K562 (cell line): ENCODE results near the gene SPRY4. TPM values are rescaled to one million over a fixed set of nuclear protein-coding genes. Genes with fewer than 3 reads are reported as not detected.

ENCODE experiments used
- ATAC-seq: fragments of 200-7000 bp; cut with Tn5 transposase; 3 replicates; pipeline ENCODE4 v1.9.1; 2020; ENCODE audit warnings: moderate library complexity
- BruUV-seq: library from RNA; stranded (reverse); fragments of 400-500 nt; replicated peaks from 2 replicates; lab custom pipeline; 2021; lab: Mats Ljungman, UMichigan
- CTCF ChIA-PET: fragments of 300-600 bp; formaldehyde crosslinking; extraction: SDS; loops from one replicate; lab custom pipeline; 2021; ENCODE audit warnings: low intra/inter-chr PET ratio; lab: Yijun Ruan, JAX
- POLR2A ChIA-PET: fragments of 300-600, 350-650 bp; sonication (Branson Sonifier 250); formaldehyde crosslinking; extraction: SDS; loops from one replicate; lab custom pipeline; 2021; ENCODE audit warnings: antibody characterized with exemption, inconsistent platforms; lab: Yijun Ruan, JAX
- DNase-seq, 4 experiments: peaks; one replicate each; pipeline versions ENCODE4 v3.0.0 to v3.0.0-alpha.2; 2011 to 2018; ENCODE audit warnings: low spot score in 3 of 4, mixed read lengths in 3 of 4; ENCODE audit errors: extremely low read depth in 1 of 4
- FAIRE-seq: peaks from 2 replicates; lab custom pipeline; 2011; peaks lifted over from hg19 to GRCh38; lab: Jason Lieb, UNC
- H2AFZ ChIP-seq: 2 replicates; pipeline ENCODE4 v1.6.0; 2011; ENCODE audit warnings: low read depth, low read length, control low read depth, inconsistent platforms
- H3K27ac ChIP-seq: fragments of 200-600 bp; 3 replicates; pipeline ENCODE4 v1.8.0; 2011; ENCODE audit warnings: low read depth, mild to moderate bottlenecking, control low read depth, inconsistent platforms, low read length, moderate library complexity, mixed read lengths; ENCODE audit errors: extremely low read depth
- H3K27me3 ChIP-seq, 2 experiments: fragments of 300-600 bp in 1 of 2; 2 replicates in 1 of 2; 3 replicates in 1 of 2; pipeline versions ENCODE4 v1.6.0 to v1.8.0; 2011; ENCODE audit warnings: inconsistent platforms in 2 of 2, low read length in 2 of 2, mild to moderate bottlenecking in 1 of 2, mixed read lengths in 1 of 2, moderate library complexity in 1 of 2; ENCODE audit not compliant: control insufficient read depth in 2 of 2, insufficient read depth in 2 of 2
- H3K36me3 ChIP-seq: fragments of 300-600 bp; 3 replicates; pipeline ENCODE4 v1.8.0; 2011; ENCODE audit warnings: mild to moderate bottlenecking, low read length, inconsistent platforms; ENCODE audit not compliant: control insufficient read depth, insufficient read depth
- H3K4me1 ChIP-seq, 2 experiments: fragments of 200-600 bp in 1 of 2; replicated peaks in 1 of 2; 2 replicates in 1 of 2; 3 replicates in 1 of 2; pipeline versions ENCODE4 v1.5.1 to v1.8.0; 2011; ENCODE audit warnings: inconsistent platforms in 2 of 2, low read length in 2 of 2, mild to moderate bottlenecking in 1 of 2, mixed read lengths in 1 of 2, moderate library complexity in 1 of 2; ENCODE audit not compliant: control insufficient read depth in 2 of 2, insufficient read depth in 2 of 2
- H3K4me2 ChIP-seq: 2 replicates; pipeline ENCODE4 v1.6.1; 2011; ENCODE audit warnings: low read length, control low read depth, inconsistent platforms, mixed read lengths; ENCODE audit not compliant: insufficient read depth
- H3K4me3 ChIP-seq: fragments of 200-600 bp; sonication (generic), shearing (Covaris generic); 2 replicates; pipeline ENCODE4 v1.5.1; 2016; ENCODE audit warnings: control low read depth, inconsistent platforms
- H3K79me2 ChIP-seq: fragments of 200-600 bp; 3 replicates; pipeline ENCODE4 v1.8.0; 2011; ENCODE audit warnings: low read length, inconsistent platforms; ENCODE audit not compliant: control insufficient read depth, insufficient read depth
- H3K9ac ChIP-seq, 2 experiments: 2 replicates each; pipeline versions ENCODE4 v1.6.0 to v1.6.1; 2011; ENCODE audit warnings: low read depth in 2 of 2, low read length in 2 of 2, control low read depth in 1 of 2, inconsistent platforms in 1 of 2, mild to moderate bottlenecking in 1 of 2, mixed read lengths in 1 of 2; ENCODE audit not compliant: insufficient read depth in 1 of 2
- H3K9me1 ChIP-seq: one replicate; pipeline ENCODE4 v1.6.0; 2011; ENCODE audit warnings: inconsistent platforms, mild to moderate bottlenecking, low read length, moderate library complexity; ENCODE audit not compliant: control insufficient read depth, insufficient read depth
- H3K9me3 ChIP-seq: replicated peaks from 2 replicates; pipeline ENCODE4 v1.5.1; 2011; ENCODE audit warnings: low read depth, low read length, inconsistent platforms; ENCODE audit not compliant: control insufficient read depth, insufficient read depth
- H4K20me1 ChIP-seq: replicated peaks from 2 replicates; pipeline ENCODE4 v1.6.1; 2011; ENCODE audit warnings: low read length, inconsistent platforms, mixed read lengths; ENCODE audit not compliant: control insufficient read depth, insufficient read depth
- ESRRB ChIP-seq: fragments of 250-450 bp; sonication (Bioruptor Pico); IDR thresholded peaks from 2 replicates; pipeline ENCODE4 v1.5.0; 2020; ENCODE audit warnings: mild to moderate bottlenecking, moderate library complexity, borderline replicate concordance
- NFIC ChIP-seq: fragments of 450-650 bp; IDR thresholded peaks from 2 replicates; pipeline ENCODE4 v1.6.1; 2017; ENCODE audit warnings: mild to moderate bottlenecking, inconsistent platforms
- ZC3H8 ChIP-seq: fragments of 450-650 bp; IDR thresholded peaks from 2 replicates; pipeline ENCODE4 v1.6.1; 2017
- WGBS: fragments of 100-300 bp; shearing (Covaris generic); methylation state at CpG from one replicate; pipeline ENCODE4 v1.1.6; 2016; ENCODE audit warnings: low coverage, mixed read lengths; ENCODE audit not compliant: insufficient coverage; ENCODE audit errors: missing lambda C conversion rate; 5-methylcytosine and 5-hydroxymethylcytosine counted together
- in situ Hi-C: fragments of 300-500 bp; cut with MboI; formaldehyde crosslinking; loops from 4 replicates; pipeline ENCODE4 v1.15.0; 2018; ENCODE audit warnings: inconsistent platforms, mixed read lengths
- intact Hi-C: fragments of 100-400 bp; cut with micrococcal nuclease; formaldehyde crosslinking; loops from 2 replicates; pipeline ENCODE4 v1.14.2; 2022
- polyA plus RNA-seq, 8 experiments: library from polyadenylated mRNA; depleted of rRNA in 4 of 8; stranded (reverse) in 5 of 8; unstranded in 3 of 8; fragments of >200 nt; fragmentation: Nextera tagmentation in 2 of 8; fragmentation: Illumina TruSeq in 1 of 8; extraction: Ambion mirVana in 2 of 8; extraction: Trizol in 1 of 8; gene quantifications; 2 replicates each; pipeline versions ENCODE4 v1.2.1 to v1.2.3, GENCODE V29; 2011 to 2014; ENCODE audit warnings: inconsistent platforms in 1 of 8, missing spikeins in 1 of 8
- total RNA-seq, 7 experiments: library from RNA; depleted of rRNA in 6 of 7; stranded (reverse); fragments of >200 nt in 6 of 7; fragmentation: Illumina TruSeq in 2 of 7; extraction: Trizol in 2 of 7; gene quantifications; 2 replicates each; pipeline versions ENCODE4 v1.2.1 to v1.2.3, GENCODE V29; 2011 to 2021; ENCODE audit warnings: low replicate concordance in 1 of 7

The SPRY4 gene
- total and polyA plus RNA-seq, 9 of the 15 experiments (the other 6 are each of a cell fraction or from before 2014, with no cell fraction given), result 2.6 to 24.2 (median 9.5) TPM

DNA sequence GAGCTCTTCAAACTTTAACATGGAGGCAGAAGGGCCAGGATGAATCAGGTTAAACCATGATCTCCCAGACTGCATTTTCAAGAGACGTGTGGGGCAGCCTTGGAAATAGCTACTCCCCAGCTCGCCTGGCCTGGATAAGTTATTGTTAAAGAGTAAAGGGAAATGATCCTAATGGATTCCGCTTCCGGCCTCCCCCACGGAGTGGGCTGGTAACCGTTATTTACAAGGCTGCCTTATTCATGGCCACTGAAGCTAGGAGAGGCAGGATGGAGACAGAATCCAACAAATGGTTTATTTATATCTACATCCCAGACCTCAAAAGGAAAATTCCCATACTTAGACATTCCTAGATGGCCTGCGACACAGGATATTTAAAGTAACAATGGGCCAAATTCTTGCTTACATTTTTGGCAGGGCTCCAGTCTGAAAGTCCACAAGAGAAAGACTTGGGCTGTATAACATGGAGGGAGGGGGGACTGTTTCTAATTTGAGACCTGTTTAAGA lies 27.9 kb downstream of the SPRY4 start:
- 47% methylated on average over 7 of the region's 7 CpGs for WGBS
- H3K9me3 ChIP-seq, result no peaks in the 10 kb centered on the region
- no peak for TF ChIP-seq ZC3H8
- TF ChIP-seq NFIC, result peak; percentile 62
- no peak for TF ChIP-seq ESRRB (CRISPR knock-in tag)
- TF ChIP-seq, all 486 proteins: peak for 1
- H4K20me1 ChIP-seq, result no peaks in the 10 kb centered on the region
- peaks cover 7 to 26% of the 10 kb centered on the region in 2 experiments; a peak in 3 of 5 replicates for H3K4me1 ChIP-seq
- no peaks in the 10 kb centered on the region for H3K9me1 ChIP-seq
- no peak for DNase-seq
- H3K4me3 ChIP-seq, result no peak overlapping the region
- in situ Hi-C loops (no loop called here), intact Hi-C loops (no loop called here)
- no peak overlapping the region for H3K9ac ChIP-seq
- H3K36me3 ChIP-seq, result no peaks in the 10 kb centered on the region
- no peaks in the 10 kb centered on the region for H3K27me3 ChIP-seq
- no peak; the same call in 2 of the 3 replicates for ATAC-seq
- peak overlapping the region; percentile 62; the same call in 1 of the 3 replicates for H3K27ac ChIP-seq
- H2AFZ ChIP-seq, result peak overlapping the region; percentile 67
- ChIA-PET POLR2A (interaction anchor here (0.6 to 6.1 kb wide), 5 partner anchors 9 to 127 kb away, joined by 4 to 38 read pairs (median 5); no protein-coding TSS in a partner anchor), CTCF (no interaction called here)
- 0 out of 2 replicates have a peak overlapping the region, but pooled peaks have one; percentile 61 for H3K4me2 ChIP-seq
- FAIRE-seq, result no peak
- H3K79me2 ChIP-seq, result no peaks in the 10 kb centered on the region
- no TSS peak for BruUV-seq
